ENCODE results near the gene CCT7. TPM values are rescaled to one million over a fixed set of nuclear protein-coding genes. Genes with fewer than 3 reads are reported as not detected.

The CCT7 gene
- total RNA-seq, 1 donor from 2014 or later = 256 TPM

GRCh38 chr2:73285159-73285739, 51.1 kb downstream of the CCT7 start:
- Mint-ChIP-seq H3K4me1 (ENCODE audit: low read depth) (no peaks in the 10 kb centered on the region), H3K4me3 (ENCODE audit: low read depth) (peak overlapping the region; percentile 75), H3K9me3 (ENCODE audit: low read depth) (no peaks in the 10 kb centered on the region), H3K27ac (no peak overlapping the region), H3K36me3 (ENCODE audit: insufficient read depth) (no peaks in the 10 kb centered on the region), H3K27me3 (peaks cover 59% of the 10 kb centered on the region)
- DNase-seq (ENCODE audit: low spot score, unreplicated experiment) = no peak
- no peak for TF ChIP-seq CTCF (IDR thresholded peaks at IDR 0.05; ENCODE audit: unreplicated experiment)

- no peak overlapping the region for H3K27ac Mint-ChIP-seq
- peaks cover 1% of the 10 kb centered on the region for H3K4me1 Mint-ChIP-seq (ENCODE audit: low read depth)
- no peak overlapping the region for H3K4me3 Mint-ChIP-seq (ENCODE audit: low read depth)
- H3K27me3 Mint-ChIP-seq = peaks cover 69% of the 10 kb centered on the region
- no peaks in the 10 kb centered on the region for H3K9me3 Mint-ChIP-seq (ENCODE audit: low read depth)
- TF ChIP-seq CTCF (IDR thresholded peaks at IDR 0.05; ENCODE audit: unreplicated experiment) = no peak
- H3K36me3 Mint-ChIP-seq (ENCODE audit: insufficient read depth) = no peaks in the 10 kb centered on the region
- DNase-seq (ENCODE audit: low spot score, unreplicated experiment) = no peak
These were observed 52.1 kb downstream of the CCT7 start for GRCh38 chr2:73286134-73286655.

GRCh38 chr2:73289304-73289703, 55.2 kb downstream of the CCT7 start:
- Mint-ChIP-seq H3K9me3 (ENCODE audit: low read depth) (no peaks in the 10 kb centered on the region), H3K27ac (no peak overlapping the region), H3K27me3 (peaks cover 89% of the 10 kb centered on the region), H3K4me3 (ENCODE audit: low read depth) (no peak overlapping the region), H3K36me3 (ENCODE audit: insufficient read depth) (no peaks in the 10 kb centered on the region), H3K4me1 (ENCODE audit: low read depth) (peaks cover 3% of the 10 kb centered on the region)
- no peak for TF ChIP-seq CTCF (IDR thresholded peaks at IDR 0.05; ENCODE audit: unreplicated experiment)
- DNase-seq (ENCODE audit: low spot score, unreplicated experiment) = no peak

- H3K27me3 Mint-ChIP-seq = peaks cover 94% of the 10 kb centered on the region
- peaks cover 3% of the 10 kb centered on the region for H3K4me1 Mint-ChIP-seq (ENCODE audit: low read depth)
- peak; percentile 64 for TF ChIP-seq CTCF (IDR thresholded peaks at IDR 0.05; ENCODE audit: unreplicated experiment)
- no peak overlapping the region for H3K27ac Mint-ChIP-seq
- no peaks in the 10 kb centered on the region for H3K36me3 Mint-ChIP-seq (ENCODE audit: insufficient read depth)
- DNase-seq (ENCODE audit: low spot score, unreplicated experiment) = no peak
- H3K4me3 Mint-ChIP-seq (ENCODE audit: low read depth) = no peak overlapping the region
- H3K9me3 Mint-ChIP-seq (ENCODE audit: low read depth) = no peaks in the 10 kb centered on the region
These were observed 56.1 kb downstream of the CCT7 start for GRCh38 chr2:73290049-73290839.

- H3K27me3 Mint-ChIP-seq = peaks cover 94% of the 10 kb centered on the region
- H3K4me1 Mint-ChIP-seq (ENCODE audit: low read depth) = peaks cover 3% of the 10 kb centered on the region
- H3K27ac Mint-ChIP-seq = no peak overlapping the region
- no peaks in the 10 kb centered on the region for H3K9me3 Mint-ChIP-seq (ENCODE audit: low read depth)
- DNase-seq (ENCODE audit: low spot score, unreplicated experiment) = peak; percentile 60
- H3K36me3 Mint-ChIP-seq (ENCODE audit: insufficient read depth) = no peaks in the 10 kb centered on the region
- peak overlapping the region; percentile 40 for H3K4me3 Mint-ChIP-seq (ENCODE audit: low read depth)
- TF ChIP-seq CTCF (IDR thresholded peaks at IDR 0.05; ENCODE audit: unreplicated experiment) = no peak
These were observed 57.0 kb downstream of the CCT7 start for GRCh38 chr2:73291093-73291460.
